SK-N-SH treated with all-trans-retinoic acid at 6 μM for 48 hours (cell line): Measurements from ENCODE around the gene TRIM54.
A peak's percentile ranks its signal among the peaks of the same experiment; 100 is the strongest.
"Not testable (repeated sequence)": the region's sequence is repeated elsewhere in the genome, so short reads cannot be mapped to it uniquely, and the experiment has no call there.

Experiments
- ATAC-seq: fragments of 200-7000 bp; cut with Tn5 transposase; 3 replicates; pipeline ENCODE4 v1.9.1; 2020; ENCODE audit warnings: mild to moderate bottlenecking, moderate library complexity
- ARNTL ChIP-seq: fragments of 450-650 bp; formaldehyde crosslinking; IDR thresholded peaks from 2 replicates; pipeline ENCODE4 v1.5.0; 2020; ENCODE audit warnings: low read depth, mild to moderate bottlenecking, moderate library complexity, borderline replicate concordance
- BACH2 ChIP-seq: fragments of 250-450 bp; sonication (Bioruptor Pico); IDR thresholded peaks from 2 replicates; pipeline ENCODE4 v1.9.0; 2021; ENCODE audit warnings: mild to moderate bottlenecking, borderline replicate concordance
- CSDC2 ChIP-seq: fragments of 250-450 bp; sonication (Bioruptor Pico); IDR thresholded peaks from 2 replicates; pipeline ENCODE4 v1.5.0; 2020; ENCODE audit warnings: mild to moderate bottlenecking, moderate library complexity
- ESRRG ChIP-seq: fragments of 250-450 bp; sonication (Bioruptor Pico); IDR thresholded peaks from 2 replicates; pipeline ENCODE4 v1.6.1; 2021; ENCODE audit warnings: mild to moderate bottlenecking
- GLIS3 ChIP-seq: fragments of 250-450 bp; sonication (Bioruptor Pico); IDR thresholded peaks from 2 replicates; pipeline ENCODE4 v1.5.0; 2020; ENCODE audit warnings: mild to moderate bottlenecking, moderate library complexity
- OSR1 ChIP-seq: fragments of 250-450 bp; sonication (Bioruptor Pico); IDR thresholded peaks from 2 replicates; pipeline ENCODE4 v1.8.0; 2022; ENCODE audit warnings: moderate library complexity, mild to moderate bottlenecking, inconsistent platforms
- PPARA ChIP-seq: fragments of 250-450 bp; sonication (Bioruptor Pico); IDR thresholded peaks from 2 replicates; pipeline ENCODE4 v1.5.0; 2020; ENCODE audit warnings: mild to moderate bottlenecking, borderline replicate concordance
- RARB ChIP-seq: fragments of 250-450 bp; sonication (Bioruptor Pico); IDR thresholded peaks from 2 replicates; pipeline ENCODE4 v1.8.0; 2021; ENCODE audit warnings: mild to moderate bottlenecking, moderate library complexity
- SNAI2 ChIP-seq: fragments of 250-450 bp; sonication (Bioruptor Pico); IDR thresholded peaks from 2 replicates; pipeline ENCODE4 v1.5.0; 2020; ENCODE audit warnings: mild to moderate bottlenecking, moderate library complexity
- TCF4 ChIP-seq: fragments of 250-450 bp; sonication (Bioruptor Pico); IDR thresholded peaks from 2 replicates; pipeline ENCODE4 v1.8.0; 2021; ENCODE audit warnings: mild to moderate bottlenecking, moderate library complexity, borderline replicate concordance
- ZC3H10 ChIP-seq: fragments of 250-450 bp; sonication (Bioruptor Pico); IDR thresholded peaks from 2 replicates; pipeline ENCODE4 v1.5.1; 2021; ENCODE audit warnings: mild to moderate bottlenecking, moderate library complexity
- ZFP3 ChIP-seq: fragments of 250-450 bp; sonication (Bioruptor Pico); IDR thresholded peaks from 2 replicates; pipeline ENCODE4 v1.5.0; 2020; ENCODE audit warnings: mild to moderate bottlenecking, moderate library complexity
- ZFP30 ChIP-seq: fragments of 450-650 bp; formaldehyde crosslinking; IDR thresholded peaks from 2 replicates; pipeline ENCODE4 v1.5.0; 2022; ENCODE audit warnings: mild to moderate bottlenecking, moderate library complexity
- ZNF70 ChIP-seq: fragments of 450-650 bp; formaldehyde crosslinking; IDR thresholded peaks from 2 replicates; pipeline ENCODE4 v1.5.0; 2020; ENCODE audit warnings: mild to moderate bottlenecking, moderate library complexity
- ZNF8 ChIP-seq: fragments of 450-650 bp; formaldehyde crosslinking; IDR thresholded peaks from 2 replicates; pipeline ENCODE4 v1.5.0; 2020; ENCODE audit warnings: mild to moderate bottlenecking, moderate library complexity
- TF ChIP-seq, protein P1 (sequence below): fragments of 250-450 bp; sonication (Bioruptor Pico); IDR thresholded peaks from 2 replicates; pipeline ENCODE4 v1.8.0; 2021; ENCODE audit warnings: low read depth, mild to moderate bottlenecking, moderate library complexity, borderline replicate concordance
- TF ChIP-seq, protein P2 (sequence below): fragments of 250-450 bp; sonication (Bioruptor Pico); IDR thresholded peaks from 2 replicates; pipeline ENCODE4 v1.8.0; 2020; ENCODE audit warnings: mild to moderate bottlenecking, moderate library complexity, borderline replicate concordance
- TF ChIP-seq, protein P3 (sequence below): fragments of 250-450 bp; sonication (Bioruptor Pico); IDR thresholded peaks from 2 replicates; pipeline ENCODE4 v1.5.1; 2020; ENCODE audit warnings: low read depth, mild to moderate bottlenecking, moderate library complexity

TRIM54 gene

DNA sequence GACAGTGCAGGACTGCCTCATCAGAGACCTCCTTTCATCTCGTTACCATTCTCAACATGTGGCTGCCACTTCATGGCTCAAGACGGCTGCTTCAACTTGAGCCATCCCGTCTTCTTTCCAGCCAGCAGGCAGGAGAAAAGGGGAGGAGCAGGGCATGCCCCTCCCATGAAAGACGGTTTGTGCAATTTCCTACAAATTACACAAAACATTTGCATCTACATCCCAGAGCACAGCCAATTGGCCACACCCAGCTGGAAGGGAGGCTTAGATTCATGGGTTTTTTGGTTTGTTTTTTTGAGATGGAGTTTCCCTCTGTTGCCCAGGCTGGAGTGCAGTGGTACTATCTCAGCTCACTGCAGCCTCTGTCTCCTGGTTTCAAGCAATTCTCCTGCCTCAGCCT lies 14.3 kb downstream of the TRIM54 start (continued):
- TF ChIP-seq ZFP30 (CRISPR knock-in tag), result no peak
- no peak for TF ChIP-seq ESRRG (CRISPR knock-in tag)
- TF ChIP-seq, protein P1, sequence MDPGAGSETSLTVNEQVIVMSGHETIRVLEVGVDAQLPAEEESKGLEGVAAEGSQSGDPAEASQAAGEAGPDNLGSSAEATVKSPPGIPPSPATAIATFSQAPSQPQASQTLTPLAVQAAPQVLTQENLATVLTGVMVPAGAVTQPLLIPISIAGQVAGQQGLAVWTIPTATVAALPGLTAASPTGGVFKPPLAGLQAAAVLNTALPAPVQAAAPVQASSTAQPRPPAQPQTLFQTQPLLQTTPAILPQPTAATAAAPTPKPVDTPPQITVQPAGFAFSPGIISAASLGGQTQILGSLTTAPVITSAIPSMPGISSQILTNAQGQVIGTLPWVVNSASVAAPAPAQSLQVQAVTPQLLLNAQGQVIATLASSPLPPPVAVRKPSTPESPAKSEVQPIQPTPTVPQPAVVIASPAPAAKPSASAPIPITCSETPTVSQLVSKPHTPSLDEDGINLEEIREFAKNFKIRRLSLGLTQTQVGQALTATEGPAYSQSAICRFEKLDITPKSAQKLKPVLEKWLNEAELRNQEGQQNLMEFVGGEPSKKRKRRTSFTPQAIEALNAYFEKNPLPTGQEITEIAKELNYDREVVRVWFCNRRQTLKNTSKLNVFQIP (CRISPR knock-in tag), result no peak
- TF ChIP-seq ARNTL, result no peak
- TF ChIP-seq ZNF8 (CRISPR knock-in tag), result no peak
- no peak for TF ChIP-seq GLIS3
- no peak for TF ChIP-seq PPARA (CRISPR knock-in tag)
- no peak for TF ChIP-seq OSR1
- TF ChIP-seq, protein P2, sequence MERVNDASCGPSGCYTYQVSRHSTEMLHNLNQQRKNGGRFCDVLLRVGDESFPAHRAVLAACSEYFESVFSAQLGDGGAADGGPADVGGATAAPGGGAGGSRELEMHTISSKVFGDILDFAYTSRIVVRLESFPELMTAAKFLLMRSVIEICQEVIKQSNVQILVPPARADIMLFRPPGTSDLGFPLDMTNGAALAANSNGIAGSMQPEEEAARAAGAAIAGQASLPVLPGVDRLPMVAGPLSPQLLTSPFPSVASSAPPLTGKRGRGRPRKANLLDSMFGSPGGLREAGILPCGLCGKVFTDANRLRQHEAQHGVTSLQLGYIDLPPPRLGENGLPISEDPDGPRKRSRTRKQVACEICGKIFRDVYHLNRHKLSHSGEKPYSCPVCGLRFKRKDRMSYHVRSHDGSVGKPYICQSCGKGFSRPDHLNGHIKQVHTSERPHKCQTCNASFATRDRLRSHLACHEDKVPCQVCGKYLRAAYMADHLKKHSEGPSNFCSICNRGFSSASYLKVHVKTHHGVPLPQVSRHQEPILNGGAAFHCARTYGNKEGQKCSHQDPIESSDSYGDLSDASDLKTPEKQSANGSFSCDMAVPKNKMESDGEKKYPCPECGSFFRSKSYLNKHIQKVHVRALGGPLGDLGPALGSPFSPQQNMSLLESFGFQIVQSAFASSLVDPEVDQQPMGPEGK, result no peak
- TF ChIP-seq ZFP3 (CRISPR knock-in tag), result no peak

DNA sequence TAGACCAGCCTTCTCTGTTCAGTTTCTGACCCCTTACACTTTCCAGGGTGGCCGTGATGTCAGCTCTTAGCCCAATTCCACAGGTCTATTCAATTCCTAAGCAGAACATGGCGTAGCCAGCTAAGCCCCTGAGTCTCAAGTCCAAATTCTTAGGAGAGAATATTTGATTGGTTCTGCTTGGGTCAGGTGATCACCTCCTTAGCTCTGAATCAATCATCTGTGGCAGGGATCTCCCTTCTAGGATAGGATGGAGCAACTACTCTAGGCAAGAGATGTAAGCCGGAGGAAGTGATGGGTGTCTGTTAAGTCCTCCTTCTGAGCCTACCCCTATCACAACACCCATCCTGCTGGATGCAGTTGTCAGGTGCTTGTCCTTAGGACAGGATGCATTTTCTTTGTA lies 15.0 kb downstream of the TRIM54 start:
- ATAC-seq, result no peak
- TF ChIP-seq ZC3H10 (CRISPR knock-in tag) (no peak), CSDC2 (CRISPR knock-in tag) (no peak)
- TF ChIP-seq, protein P1 (CRISPR knock-in tag), result no peak
- TF ChIP-seq, protein P3, sequence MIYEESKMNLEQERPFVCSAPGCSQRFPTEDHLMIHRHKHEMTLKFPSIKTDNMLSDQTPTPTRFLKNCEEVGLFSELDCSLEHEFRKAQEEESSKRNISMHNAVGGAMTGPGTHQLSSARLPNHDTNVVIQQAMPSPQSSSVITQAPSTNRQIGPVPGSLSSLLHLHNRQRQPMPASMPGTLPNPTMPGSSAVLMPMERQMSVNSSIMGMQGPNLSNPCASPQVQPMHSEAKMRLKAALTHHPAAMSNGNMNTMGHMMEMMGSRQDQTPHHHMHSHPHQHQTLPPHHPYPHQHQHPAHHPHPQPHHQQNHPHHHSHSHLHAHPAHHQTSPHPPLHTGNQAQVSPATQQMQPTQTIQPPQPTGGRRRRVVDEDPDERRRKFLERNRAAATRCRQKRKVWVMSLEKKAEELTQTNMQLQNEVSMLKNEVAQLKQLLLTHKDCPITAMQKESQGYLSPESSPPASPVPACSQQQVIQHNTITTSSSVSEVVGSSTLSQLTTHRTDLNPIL (CRISPR knock-in tag), result no peak

DNA sequence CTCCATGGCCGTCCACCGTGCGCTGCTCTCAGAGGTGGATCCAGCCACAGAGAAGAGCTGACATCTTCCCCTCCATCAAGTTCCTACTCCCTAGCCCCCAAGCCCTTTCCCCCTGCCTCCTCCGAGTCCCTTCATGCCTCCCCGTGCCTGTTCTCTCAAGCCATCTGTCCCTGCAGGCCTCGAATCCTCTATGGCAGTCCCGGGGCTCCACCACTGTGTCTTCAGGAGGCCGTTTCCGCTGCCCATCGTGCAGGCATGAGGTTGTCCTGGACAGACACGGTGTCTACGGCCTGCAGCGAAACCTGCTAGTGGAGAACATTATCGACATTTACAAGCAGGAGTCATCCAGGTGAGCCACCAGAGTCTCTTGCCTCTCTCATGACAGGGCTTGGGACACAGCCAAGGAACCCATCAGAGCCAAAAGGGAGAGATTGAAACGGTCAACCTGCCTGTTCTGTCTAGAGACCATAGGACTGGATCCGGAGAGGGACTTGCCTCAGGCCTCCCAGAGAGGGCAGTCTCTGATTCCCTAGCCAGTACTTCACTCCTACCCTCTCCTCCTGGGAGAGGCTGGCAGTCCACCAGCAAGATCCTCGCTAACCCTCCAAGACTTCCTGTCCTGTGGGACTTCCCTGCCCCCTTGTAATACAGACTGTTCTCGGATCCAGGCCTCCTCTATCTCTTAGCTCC lies 16.3 kb downstream of the TRIM54 start:
- TF ChIP-seq, protein P2, result no peak
- TF ChIP-seq SNAI2 (CRISPR knock-in tag), result no peak
- TF ChIP-seq, protein P3 (CRISPR knock-in tag), result no peak
- ATAC-seq, result peak; percentile 68

DNA sequence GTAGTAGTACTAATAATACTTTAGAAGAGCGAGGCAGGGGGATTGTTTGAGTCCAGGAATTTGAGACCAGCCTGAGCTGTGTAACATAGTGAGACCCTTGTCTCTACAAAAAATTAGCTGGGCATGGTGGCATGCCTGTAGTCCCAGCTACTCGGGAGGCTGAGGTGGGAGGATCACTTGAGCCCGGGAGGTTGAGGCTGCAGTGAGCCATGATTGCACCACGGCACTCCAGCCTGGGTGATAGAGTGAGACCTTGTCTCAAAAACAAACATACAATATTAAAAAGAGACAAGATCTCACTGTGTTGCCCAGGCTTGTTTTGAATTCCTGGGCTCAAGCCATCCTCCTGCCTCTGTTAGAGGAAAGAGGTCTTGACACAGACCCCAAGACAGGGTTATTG lies 18.4 kb downstream of the TRIM54 start:
- not testable (repeated sequence) for ATAC-seq

DNA sequence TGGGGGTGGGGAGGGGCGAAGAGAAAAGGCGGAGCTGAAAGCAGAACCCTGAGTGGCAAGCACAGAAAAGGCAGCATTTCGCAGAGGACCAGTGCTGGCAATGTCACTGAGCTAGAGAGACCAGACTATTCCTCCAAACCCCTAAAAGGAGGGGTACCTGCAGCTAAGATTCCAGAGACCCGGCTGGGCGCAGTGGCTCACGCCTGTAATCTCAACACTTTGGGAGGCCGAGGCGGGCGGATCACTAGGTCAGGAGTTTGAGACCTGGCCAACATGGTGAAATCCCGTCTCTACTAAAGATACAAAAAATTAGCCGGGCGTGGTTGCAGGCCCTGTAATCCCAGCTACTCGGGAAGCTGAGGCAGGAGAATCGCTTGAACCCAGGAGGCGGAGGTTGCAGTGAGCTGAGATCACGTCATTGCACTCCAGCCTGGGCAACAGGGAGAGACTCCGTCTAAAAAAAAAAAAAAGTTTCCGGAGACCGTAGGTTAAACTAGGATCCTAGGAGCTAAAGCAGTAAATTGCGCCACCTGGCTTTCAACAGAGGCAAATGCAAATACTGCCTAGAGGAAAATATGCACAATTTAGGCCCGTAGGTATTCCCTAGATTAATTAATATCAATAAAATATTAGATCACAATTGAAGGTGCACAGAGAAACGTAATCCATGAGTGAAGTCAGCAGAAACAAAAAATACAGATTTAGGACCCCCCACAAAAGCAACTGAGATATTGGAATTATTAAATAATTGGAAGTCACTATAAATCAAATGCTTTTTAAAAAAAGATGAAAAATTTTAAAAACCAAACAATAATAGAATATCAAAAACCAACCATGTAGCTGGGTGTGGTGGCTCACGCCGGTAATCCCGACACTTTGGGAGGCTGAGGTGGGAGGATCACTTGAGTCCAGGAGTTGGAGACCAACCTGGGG lies 21.1 kb downstream of the TRIM54 start:
- peak; percentile 59 for ATAC-seq
- TF ChIP-seq, protein P2, result no peak
- TF ChIP-seq GLIS3 (no peak), RARB (CRISPR knock-in tag) (no peak), ZFP30 (CRISPR knock-in tag) (no peak), ZNF70 (CRISPR knock-in tag) (no peak), ESRRG (CRISPR knock-in tag) (no peak), ZNF8 (CRISPR knock-in tag) (no peak), TCF4 (CRISPR knock-in tag) (no peak), BACH2 (CRISPR knock-in tag) (no peak)
- TF ChIP-seq, protein P1 (CRISPR knock-in tag), result no peak
